Central memory CD4-positive, alpha-beta T cell (primary cell): ENCODE measurements around the gene CYP24A1.

ENCODE experiments used
- DNase-seq: peaks from one replicate; pipeline ENCODE4 v3.0.0; 2022

Gene CYP24A1

GRCh38 chr20:54110457-54110856 lies 63.3 kb downstream of the CYP24A1 start:
- no peak for DNase-seq

GRCh38 chr20:54110041-54110440 lies 63.7 kb downstream of the CYP24A1 start:
- no peak for DNase-seq

- no peak for DNase-seq
These were observed 65.0 kb downstream of the CYP24A1 start for GRCh38 chr20:54108817-54109216.

GRCh38 chr20:54108326-54108642 lies 65.5 kb downstream of the CYP24A1 start:
- no peak for DNase-seq

- no peak for DNase-seq
These were observed 66.0 kb downstream of the CYP24A1 start for GRCh38 chr20:54107600-54108325.

GRCh38 chr20:54107181-54107580 lies 66.6 kb downstream of the CYP24A1 start:
- DNase-seq, result no peak

GRCh38 chr20:54106162-54106561 lies 67.6 kb downstream of the CYP24A1 start:
- DNase-seq, result no peak

GRCh38 chr20:54105653-54106052 lies 68.1 kb downstream of the CYP24A1 start:
- DNase-seq, result no peak

- no peak for DNase-seq
These were observed 69.0 kb downstream of the CYP24A1 start for GRCh38 chr20:54104781-54105180.

- DNase-seq, result no peak
These were observed 69.8 kb downstream of the CYP24A1 start for GRCh38 chr20:54103762-54104600.
